Uterus (tissue), 4 donors: ENCODE data around the gene FEZF1. TPM values are rescaled to one million over a fixed set of nuclear protein-coding genes. Genes with fewer than 3 reads are reported as not detected.

ENCODE experiments used
- DNase-seq, 2 donors: peaks; one replicate each; pipeline ENCODE4 v3.0.0-alpha.2; 2019 to 2020
- H3K27ac ChIP-seq, 2 donors: fragments of 200-600 bp; sonication (generic); 1 replicate in 1 of 2; 2 replicates in 1 of 2; pipeline ENCODE4 v1.5.1; 2016 to 2018
- H3K27me3 ChIP-seq, 2 donors: fragments of 200-600 bp; sonication (generic); one replicate each; pipeline ENCODE4 v1.5.1; 2018 to 2019; ENCODE audit warnings: control low read depth in 1 of 2
- H3K36me3 ChIP-seq, 2 donors: fragments of 200-600 bp; sonication (generic); one replicate each; pipeline ENCODE4 v1.5.1; 2019; ENCODE audit warnings: control low read depth in 1 of 2
- H3K4me1 ChIP-seq, 2 donors: fragments of 200-600 bp; sonication (generic); one replicate each; pipeline ENCODE4 v1.5.1; 2018 to 2019; ENCODE audit warnings: control low read depth in 1 of 2
- H3K4me3 ChIP-seq, 2 donors: fragments of 200-600 bp; sonication (generic); 1 replicate in 1 of 2; 2 replicates in 1 of 2; pipeline ENCODE4 v1.5.1; 2018 to 2019; ENCODE audit warnings: mild to moderate bottlenecking in 1 of 2
- H3K9me3 ChIP-seq, 2 donors: fragments of 200-600 bp; sonication (generic); one replicate each; pipeline ENCODE4 v1.5.1; 2019; ENCODE audit warnings: control low read depth in 1 of 2
- POLR2A ChIP-seq, 2 donors: fragments of 450-650 bp; IDR thresholded peaks; one replicate each; pipeline ENCODE4 v1.6.1; 2016; ENCODE audit warnings: antibody characterized with exemption in 2 of 2, mild to moderate bottlenecking in 1 of 2, moderate library complexity in 1 of 2
- intact Hi-C: fragments of 100-400 bp; cut with DNase I; formaldehyde crosslinking; loops from one replicate; pipeline ENCODE4 v1.15.1; 2023; ENCODE audit warnings: low total_unique reads
- total RNA-seq, 4 donors: library from RNA; depleted of rRNA in 3 of 4; stranded (reverse); fragments of >200 nt in 3 of 4; gene quantifications; one replicate each; pipeline versions ENCODE4 v1.1.0 to v1.2.4, GENCODE V29; 2014 to 2023
- TF ChIP-seq, protein P1 (sequence below), 4 experiments: fragments of 200-600 bp in 2 of 4; fragments of 450-650 bp in 2 of 4; sonication (generic) in 2 of 4; IDR thresholded peaks; one replicate each; pipeline ENCODE4 v1.5.1; 2016 to 2019; ENCODE audit warnings: antibody characterized with exemption in 4 of 4, mild to moderate bottlenecking in 2 of 4, moderate library complexity in 1 of 4
- donor health status: DM: yes; HTN: yes; CAD: no.

FEZF1 gene
- total RNA-seq, 4 donors from 2014 or later: not detected

GRCh38 chr7:122316467-122317388, 12.2 kb upstream of the FEZF1 start:
- peaks cover 11 to 53% of the 10 kb centered on the region in 2 donors for H3K27me3 ChIP-seq
- H3K4me3 ChIP-seq: no peak overlapping the region
- no peaks in the 10 kb centered on the region for H3K9me3 ChIP-seq
- DNase-seq: no peak
- intact Hi-C loops: no loop called here
- H3K4me1 ChIP-seq: no peaks in the 10 kb centered on the region
- no peak for TF ChIP-seq POLR2A (IDR thresholded peaks at IDR 0.05)
- TF ChIP-seq, protein P1, sequence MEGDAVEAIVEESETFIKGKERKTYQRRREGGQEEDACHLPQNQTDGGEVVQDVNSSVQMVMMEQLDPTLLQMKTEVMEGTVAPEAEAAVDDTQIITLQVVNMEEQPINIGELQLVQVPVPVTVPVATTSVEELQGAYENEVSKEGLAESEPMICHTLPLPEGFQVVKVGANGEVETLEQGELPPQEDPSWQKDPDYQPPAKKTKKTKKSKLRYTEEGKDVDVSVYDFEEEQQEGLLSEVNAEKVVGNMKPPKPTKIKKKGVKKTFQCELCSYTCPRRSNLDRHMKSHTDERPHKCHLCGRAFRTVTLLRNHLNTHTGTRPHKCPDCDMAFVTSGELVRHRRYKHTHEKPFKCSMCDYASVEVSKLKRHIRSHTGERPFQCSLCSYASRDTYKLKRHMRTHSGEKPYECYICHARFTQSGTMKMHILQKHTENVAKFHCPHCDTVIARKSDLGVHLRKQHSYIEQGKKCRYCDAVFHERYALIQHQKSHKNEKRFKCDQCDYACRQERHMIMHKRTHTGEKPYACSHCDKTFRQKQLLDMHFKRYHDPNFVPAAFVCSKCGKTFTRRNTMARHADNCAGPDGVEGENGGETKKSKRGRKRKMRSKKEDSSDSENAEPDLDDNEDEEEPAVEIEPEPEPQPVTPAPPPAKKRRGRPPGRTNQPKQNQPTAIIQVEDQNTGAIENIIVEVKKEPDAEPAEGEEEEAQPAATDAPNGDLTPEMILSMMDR (IDR thresholded peaks at IDR 0.05): no peak
- no peak overlapping the region for H3K27ac ChIP-seq
- H3K36me3 ChIP-seq: no peaks in the 10 kb centered on the region

DNA sequence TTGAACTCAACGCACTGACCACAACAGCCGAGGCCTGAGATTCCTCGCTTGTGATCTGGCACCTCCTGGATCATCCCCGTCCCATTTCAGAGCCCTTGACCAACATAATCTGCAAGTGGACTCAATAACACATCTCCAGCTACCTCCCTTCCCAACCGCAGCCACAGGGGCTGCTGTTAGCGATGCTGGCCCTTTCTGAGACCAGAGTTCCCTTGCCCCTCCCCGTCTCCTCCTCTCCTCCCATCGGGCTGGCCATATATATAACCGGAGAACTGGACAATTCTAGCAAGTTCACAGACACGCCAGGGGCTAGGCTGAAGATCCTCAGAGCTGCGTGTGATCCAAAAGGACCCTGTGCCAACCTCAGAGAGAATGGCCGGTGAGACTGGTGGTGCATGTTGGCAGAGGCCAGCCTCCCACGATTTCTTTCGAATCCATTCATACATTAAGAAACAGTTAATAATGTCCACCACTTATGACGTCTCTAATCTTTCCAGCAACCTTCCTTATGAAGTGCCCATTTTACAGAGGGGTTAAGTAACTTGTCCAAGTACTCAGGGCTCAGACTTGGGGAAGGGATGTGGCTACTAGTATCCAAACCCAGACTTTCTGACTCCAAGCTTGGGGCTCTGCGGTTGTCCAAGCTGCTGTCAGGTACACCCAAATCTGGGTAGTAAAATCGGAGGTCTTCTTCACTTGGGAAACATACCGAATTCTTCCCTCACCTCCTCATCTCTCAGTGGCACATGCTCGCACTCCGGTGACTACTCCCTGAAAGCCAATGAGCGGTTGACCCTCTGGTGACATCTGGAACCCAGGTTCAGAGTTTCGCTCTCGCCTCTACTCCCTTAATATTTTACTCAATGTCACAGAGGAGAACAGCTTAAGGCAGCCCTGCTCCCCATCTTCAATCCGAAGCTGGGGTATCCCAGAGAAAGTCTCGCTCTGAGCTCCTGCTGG, 11.2 kb upstream of the FEZF1 start:
- H3K27me3 ChIP-seq: peaks cover 11 to 62% of the 10 kb centered on the region in 2 donors
- DNase-seq: no peak
- no peaks in the 10 kb centered on the region for H3K36me3 ChIP-seq
- intact Hi-C loops: no loop called here
- TF ChIP-seq, protein P1 (IDR thresholded peaks at IDR 0.05): no peak
- TF ChIP-seq POLR2A (IDR thresholded peaks at IDR 0.05): no peak
- H3K4me3 ChIP-seq: no peak overlapping the region
- H3K4me1 ChIP-seq: no peaks in the 10 kb centered on the region
- H3K27ac ChIP-seq: no peak overlapping the region
- H3K9me3 ChIP-seq: no peaks in the 10 kb centered on the region

DNA sequence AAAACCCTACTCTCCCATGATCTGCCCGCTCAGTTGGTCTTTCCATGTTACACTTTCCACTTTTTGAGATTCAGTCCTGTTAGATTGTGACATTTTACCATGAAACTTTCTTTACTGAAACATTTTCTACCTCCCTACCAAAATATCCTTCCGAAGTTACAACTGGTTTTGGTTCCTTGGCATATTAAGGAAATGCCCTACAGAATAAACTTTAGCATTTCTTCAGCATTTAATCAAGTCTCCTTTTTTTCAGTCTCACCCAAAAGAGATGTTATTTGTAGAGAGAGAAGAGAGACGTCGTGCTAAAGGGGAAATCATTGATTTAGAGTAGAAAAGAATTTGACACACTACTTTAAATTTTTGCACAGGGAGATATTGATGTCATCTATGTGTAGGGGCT, 9.7 kb upstream of the FEZF1 start:
- TF ChIP-seq, protein P1 (IDR thresholded peaks at IDR 0.05): no peak
- TF ChIP-seq POLR2A (IDR thresholded peaks at IDR 0.05): no peak
- DNase-seq: no peak
- intact Hi-C loops: no loop called here
- Histone ChIP-seq H3K4me1 (no peaks in the 10 kb centered on the region), H3K36me3 (no peaks in the 10 kb centered on the region), H3K4me3 (no peak overlapping the region), H3K27me3 (peaks cover 15 to 77% of the 10 kb centered on the region in 2 donors), H3K27ac (no peak overlapping the region), H3K9me3 (no peaks in the 10 kb centered on the region)

DNA sequence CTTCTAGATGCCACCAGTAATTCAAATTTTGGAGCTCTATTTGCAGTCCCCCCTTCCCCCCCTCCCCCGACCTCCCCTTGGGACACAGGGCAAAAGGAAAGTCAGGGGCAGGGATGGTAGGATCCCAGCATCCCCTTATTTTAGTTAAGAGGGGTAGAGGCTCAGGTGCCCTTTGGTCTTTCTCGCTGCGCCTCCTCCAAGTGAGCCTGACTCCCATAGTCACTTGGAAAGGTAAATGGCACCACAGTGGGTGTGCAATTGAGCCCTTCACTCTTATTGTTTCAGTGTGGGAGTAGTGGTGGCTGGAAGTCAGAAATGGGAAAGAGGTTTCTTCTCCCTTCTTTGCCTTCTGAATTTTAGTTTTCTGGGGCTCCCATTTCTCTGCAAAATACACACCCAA, 8.2 kb upstream of the FEZF1 start:
- H3K4me3 ChIP-seq: no peak overlapping the region
- no peak for DNase-seq
- no peaks in the 10 kb centered on the region for H3K4me1 ChIP-seq
- no peak overlapping the region for H3K27ac ChIP-seq
- TF ChIP-seq, protein P1 (IDR thresholded peaks at IDR 0.05): no peak
- peaks cover 19 to 92% of the 10 kb centered on the region in 2 donors for H3K27me3 ChIP-seq
- intact Hi-C loops: no loop called here
- no peaks in the 10 kb centered on the region for H3K9me3 ChIP-seq
- no peaks in the 10 kb centered on the region for H3K36me3 ChIP-seq
